GM12891 (cell line): ENCODE data around the gene GRAMD2B.
A peak's percentile ranks its signal among the peaks of the same experiment; 100 is the strongest.
"Not testable (repeated sequence)": the region's sequence is repeated elsewhere in the genome, so short reads cannot be mapped to it uniquely, and the experiment has no call there.

Experiments used
- DNase-seq: peaks from one replicate; pipeline ENCODE4 v3.0.0; 2011; ENCODE audit warnings: low spot score; ENCODE audit not compliant: insufficient read length
- FAIRE-seq: peaks from 2 replicates; lab custom pipeline; 2011; peaks lifted over from hg19 to GRCh38; lab: Jason Lieb, UNC
- PAX5 ChIP-seq: IDR thresholded peaks from 2 replicates; pipeline ENCODE4 v1.6.1; 2011; ENCODE audit warnings: low read length, moderate library complexity, mild to moderate bottlenecking; ENCODE audit not compliant: insufficient read depth, severe bottlenecking
- POLR2A ChIP-seq: IDR thresholded peaks from 2 replicates; pipeline ENCODE4 v1.6.1; 2011; ENCODE audit warnings: low read depth, low read length, control low read depth
- POLR2AphosphoS5 ChIP-seq: IDR thresholded peaks from 2 replicates; pipeline ENCODE4 v1.6.1; 2011; ENCODE audit warnings: low read depth, low read length, control low read depth
- POU2F2 ChIP-seq: IDR thresholded peaks from 2 replicates; pipeline ENCODE4 v1.6.1; 2011; ENCODE audit warnings: low read depth, mild to moderate bottlenecking, control low read depth, low read length, moderate library complexity
- SPI1 ChIP-seq: IDR thresholded peaks from 2 replicates; pipeline ENCODE4 v1.6.1; 2011; ENCODE audit warnings: low read depth, low read length, control low read depth
- TAF1 ChIP-seq: IDR thresholded peaks from 2 replicates; pipeline ENCODE4 v1.6.1; 2011; ENCODE audit warnings: low read depth, low read length, control low read depth

The GRAMD2B gene

DNA sequence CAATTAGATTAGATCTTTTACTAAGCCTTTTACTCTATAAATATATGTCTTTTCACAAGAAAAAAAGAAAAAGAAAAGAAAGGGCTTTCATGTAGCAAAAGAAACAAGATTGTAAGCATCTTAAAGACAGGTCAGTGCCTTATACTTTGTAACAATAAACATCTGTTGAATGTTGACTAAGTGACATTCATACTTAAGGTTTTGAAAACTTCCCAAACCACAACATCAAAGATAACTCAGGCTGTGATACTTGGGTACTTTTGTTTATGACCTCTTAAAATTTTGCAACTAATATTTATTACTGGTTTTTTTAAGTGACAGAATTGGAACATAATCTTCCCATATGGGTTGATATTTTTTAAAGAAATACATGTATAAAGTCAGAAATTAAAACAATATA is 7.4 kb downstream of the GRAMD2B start:
- no peak for FAIRE-seq
- DNase-seq: no peak
- TF ChIP-seq SPI1 (no peak), POLR2A (no peak), PAX5 (no peak), TAF1 (no peak), POU2F2 (no peak), POLR2AphosphoS5 (no peak)

DNA sequence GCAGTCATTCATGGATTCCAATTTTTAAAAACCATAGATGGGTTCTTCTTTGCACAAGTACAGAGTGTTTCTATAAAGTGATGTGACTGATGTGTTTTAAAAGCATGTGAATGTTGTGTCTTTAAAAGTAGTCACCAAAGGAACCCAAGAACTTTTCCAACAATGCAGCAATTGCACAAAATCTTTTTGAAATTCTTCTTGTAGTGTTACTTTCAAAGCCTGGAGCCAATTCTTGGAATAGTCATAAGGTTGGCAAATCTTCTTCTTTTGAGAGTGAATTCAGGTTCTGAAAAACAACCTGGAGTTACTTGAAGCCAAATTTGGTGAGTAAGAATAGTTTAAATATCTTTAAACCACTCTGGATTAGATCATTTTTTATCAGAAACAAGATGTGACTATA is 10.5 kb downstream of the GRAMD2B start:
- DNase-seq (no peak), FAIRE-seq (no peak)
- TF ChIP-seq POLR2AphosphoS5: no peak
- TF ChIP-seq PAX5: no peak
- no peak for TF ChIP-seq POU2F2

DNA sequence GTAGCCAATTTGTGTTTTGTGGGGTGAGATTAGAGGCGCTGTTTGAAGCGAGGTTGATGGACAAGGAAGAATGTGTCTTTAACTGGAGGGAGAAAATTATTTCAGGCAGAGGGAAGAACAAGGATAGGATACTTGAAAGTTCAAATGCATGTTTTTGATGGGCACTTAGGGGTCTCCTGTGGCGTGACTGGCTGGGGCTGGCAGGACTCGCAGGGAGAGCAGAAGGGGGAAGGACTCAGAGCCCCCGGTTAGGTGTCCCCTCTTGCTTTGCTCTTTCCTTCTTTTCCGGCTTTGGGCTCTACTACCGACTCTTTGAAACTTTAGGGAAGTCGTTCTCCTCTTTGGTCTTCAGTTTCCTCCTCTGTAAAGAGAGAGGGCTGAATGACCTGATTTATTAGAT is 12.1 kb downstream of the GRAMD2B start:
- no peak for FAIRE-seq
- no peak for TF ChIP-seq POLR2AphosphoS5
- no peak for TF ChIP-seq PAX5
- TF ChIP-seq TAF1: no peak
- TF ChIP-seq POLR2A: no peak
- no peak for TF ChIP-seq SPI1
- no peak for TF ChIP-seq POU2F2
- DNase-seq: no peak

DNA sequence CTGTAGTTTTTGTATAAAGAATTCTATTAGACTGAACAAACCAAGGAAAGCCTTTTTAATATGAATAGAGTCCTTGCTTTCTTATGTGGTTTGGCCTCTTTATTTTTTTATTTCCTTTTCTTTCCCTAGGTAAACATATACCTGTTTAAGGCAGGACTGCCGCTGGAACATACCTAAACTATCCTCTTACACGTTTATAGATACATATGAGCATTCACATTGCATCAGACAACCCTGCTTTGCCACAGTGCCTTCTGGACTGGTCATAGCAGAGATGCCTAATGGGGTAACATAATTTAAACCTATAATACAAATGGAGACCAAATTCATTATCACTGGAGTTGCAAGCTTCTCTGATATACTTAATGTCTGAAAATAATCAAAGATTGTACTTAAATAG is 12.5 kb downstream of the GRAMD2B start:
- no peak for FAIRE-seq
- DNase-seq: no peak
- TF ChIP-seq PAX5 (no peak), TAF1 (no peak), POLR2AphosphoS5 (no peak), SPI1 (no peak), POLR2A (no peak), POU2F2 (no peak)

DNA sequence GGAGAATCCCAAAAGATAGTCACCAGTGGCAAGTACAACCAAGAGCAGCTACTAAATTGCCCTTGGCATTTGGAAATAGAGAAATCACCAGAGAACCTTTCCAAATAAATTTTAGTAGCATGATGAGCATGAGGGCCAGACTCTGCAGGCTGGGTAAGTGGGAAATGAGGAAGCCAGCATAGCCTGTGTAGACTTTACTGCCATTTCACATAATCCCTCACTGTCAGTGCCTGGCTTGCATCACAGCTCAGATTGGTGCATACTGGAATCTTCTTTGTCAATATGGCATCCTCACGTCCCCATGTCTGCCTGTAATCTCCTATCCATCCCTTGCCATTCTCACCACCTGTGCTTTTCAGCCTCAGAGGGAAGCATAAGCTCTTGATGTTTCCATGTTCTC is 14.5 kb downstream of the GRAMD2B start:
- DNase-seq (no peak), FAIRE-seq (no peak)
- TF ChIP-seq POLR2AphosphoS5 (no peak), PAX5 (no peak), POU2F2 (no peak), TAF1 (no peak), POLR2A (no peak), SPI1 (peak; percentile 28)

DNA sequence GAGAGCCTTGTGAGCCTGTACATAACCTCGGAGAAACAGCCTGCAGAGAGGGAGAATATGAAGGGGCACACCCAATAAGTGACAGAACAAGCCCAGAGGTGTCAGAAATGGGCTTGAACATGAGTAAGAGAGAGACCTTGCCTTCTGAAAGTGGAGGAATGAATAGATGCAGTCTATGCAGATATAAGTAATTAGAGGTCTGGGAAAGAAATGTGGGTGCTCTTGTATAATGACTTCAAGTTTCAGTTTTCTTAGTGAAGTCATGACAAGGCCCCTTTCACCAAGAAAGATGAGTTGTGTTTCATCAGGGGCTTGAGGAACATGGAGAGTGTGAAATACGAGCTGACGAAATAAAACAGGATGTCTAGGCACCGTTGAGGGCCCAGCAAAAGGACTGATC is 15.1 kb downstream of the GRAMD2B start:
- FAIRE-seq (no peak), DNase-seq (no peak)
- TF ChIP-seq POLR2AphosphoS5: no peak
- TF ChIP-seq POLR2A: no peak
- TF ChIP-seq SPI1: no peak
- TF ChIP-seq TAF1: no peak
- no peak for TF ChIP-seq POU2F2
- no peak for TF ChIP-seq PAX5

DNA sequence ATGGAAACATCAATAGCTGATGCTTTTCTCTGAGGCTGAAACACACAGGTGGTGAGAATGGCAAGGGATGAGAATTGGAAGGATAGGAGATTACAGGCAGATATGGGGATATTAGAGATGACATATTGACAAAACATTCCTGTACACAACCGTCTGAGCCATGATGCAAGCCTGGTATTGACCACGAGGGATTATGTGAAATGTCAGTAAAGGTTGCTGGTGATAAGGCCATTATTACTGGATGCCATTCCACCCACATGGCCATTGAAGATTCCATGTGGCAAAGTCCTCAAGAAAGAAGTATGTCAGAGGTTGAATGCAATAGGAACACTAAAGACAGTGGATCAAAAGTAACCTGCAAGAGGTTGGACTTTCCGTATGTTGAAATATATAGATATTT is 15.7 kb downstream of the GRAMD2B start:
- DNase-seq (no peak), FAIRE-seq (peak; percentile 75)
- TF ChIP-seq TAF1 (no peak), SPI1 (no peak), POLR2AphosphoS5 (no peak), POU2F2 (no peak), POLR2A (no peak), PAX5 (no peak)

DNA sequence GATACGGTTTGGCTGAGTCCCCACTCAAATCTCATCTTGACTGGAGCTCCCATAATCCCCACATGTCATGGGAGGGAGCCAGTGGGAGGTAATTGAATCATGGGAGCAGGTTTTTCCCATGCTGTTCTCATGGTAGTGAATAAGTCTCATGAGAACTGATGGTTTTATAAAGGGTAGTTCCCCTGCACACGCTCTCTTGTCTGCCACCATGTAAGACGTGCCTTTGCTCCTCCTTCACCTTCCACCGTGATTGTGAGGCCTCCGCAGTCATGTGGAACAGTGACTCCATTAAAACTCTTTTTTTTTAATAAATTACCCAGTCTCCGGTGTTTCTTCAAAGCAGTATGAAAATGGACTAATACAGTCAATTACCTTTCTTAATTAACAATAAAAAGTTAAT is 16.5 kb downstream of the GRAMD2B start:
- not testable (repeated sequence) for FAIRE-seq, DNase-seq

DNA sequence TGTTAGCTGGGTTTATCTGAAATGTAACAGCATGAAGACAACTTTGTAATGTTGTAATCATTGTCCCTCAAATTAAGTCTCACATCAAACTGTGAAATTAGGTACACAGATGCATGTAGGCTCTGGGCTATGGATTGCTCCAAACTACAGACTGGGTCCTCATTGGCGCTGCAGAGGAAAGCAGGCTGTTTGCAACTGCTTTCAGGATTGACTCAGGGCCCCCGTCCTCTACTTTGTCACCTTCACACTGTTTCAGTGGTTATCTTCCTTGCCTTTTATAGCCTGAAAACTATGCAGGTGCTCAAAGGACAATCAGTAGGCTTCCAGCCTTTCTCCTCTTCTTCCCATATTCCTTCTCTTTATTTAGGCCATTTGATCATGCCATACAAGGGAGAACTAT is 18.0 kb downstream of the GRAMD2B start:
- FAIRE-seq (no peak), DNase-seq (no peak)
- TF ChIP-seq POU2F2: no peak
- TF ChIP-seq POLR2A: no peak
- no peak for TF ChIP-seq PAX5
- no peak for TF ChIP-seq SPI1
- no peak for TF ChIP-seq TAF1
- TF ChIP-seq POLR2AphosphoS5: no peak

DNA sequence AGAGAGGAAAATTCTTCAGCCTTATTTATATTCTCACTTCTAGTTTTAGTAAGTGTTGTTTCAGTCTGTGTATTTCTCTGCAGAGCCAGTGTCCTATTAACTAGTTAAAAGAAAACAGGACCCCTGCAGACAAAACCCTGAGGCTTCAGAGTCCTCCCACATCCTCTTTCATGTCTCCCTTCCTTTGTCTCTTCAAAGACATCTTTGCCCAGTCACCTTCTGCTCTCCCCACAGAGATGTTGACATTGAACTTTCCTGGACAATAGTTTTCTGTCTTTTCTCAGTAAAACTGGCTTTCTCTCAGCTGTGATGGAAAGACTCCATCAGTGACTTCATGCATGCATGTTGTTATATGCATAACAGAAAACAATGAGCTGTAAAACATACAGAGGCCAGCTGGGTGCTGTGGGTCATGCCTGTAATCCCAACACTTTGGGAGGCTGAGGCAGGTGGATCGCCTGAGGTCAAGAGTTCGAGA is 20.2 kb downstream of the GRAMD2B start:
- no peak for DNase-seq
- no peak for TF ChIP-seq POLR2A
- peak; percentile 95 for TF ChIP-seq SPI1
- FAIRE-seq: no peak

DNA sequence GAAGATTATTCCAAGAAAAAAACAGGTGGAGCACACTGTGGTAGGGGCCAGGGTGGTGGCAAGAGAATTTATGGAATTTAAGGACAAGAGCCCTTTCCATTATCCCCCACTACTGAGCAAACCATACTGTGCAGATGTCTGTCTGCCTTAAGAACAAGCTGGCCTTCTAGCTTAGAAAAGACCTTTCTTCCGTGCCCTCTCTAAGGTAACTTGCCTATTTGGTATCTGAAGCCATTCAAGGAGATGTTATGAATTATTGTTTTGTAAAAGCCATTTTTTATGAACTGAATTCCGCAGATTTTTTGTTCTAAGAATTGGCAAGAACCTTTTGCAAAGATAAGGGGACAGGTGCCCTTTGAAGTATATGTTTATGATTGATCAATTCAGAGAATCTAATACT is 20.9 kb downstream of the GRAMD2B start:
- no peak for TF ChIP-seq POU2F2
- TF ChIP-seq POLR2A: no peak
- TF ChIP-seq PAX5: no peak
- TF ChIP-seq TAF1: no peak
- no peak for TF ChIP-seq POLR2AphosphoS5
- no peak for TF ChIP-seq SPI1
- no peak for FAIRE-seq
- DNase-seq: no peak
